BLaER1 treated with 17β-estradiol and CSF1 and Interleukin-3, amounts not matched to agents 10 nM and 100 nM (cell line): ENCODE results near the gene TTN.

Experiments
- H3K27ac ChIP-seq, 11 experiments: shearing (Covaris generic); formaldehyde crosslinking; 2 replicates each; pipeline ENCODE4 v1.8.1; 2022
- H3K27me3 ChIP-seq, 11 experiments: shearing (Covaris generic); formaldehyde crosslinking; 2 replicates each; pipeline ENCODE4 v1.8.1; 2022
- H3K36me3 ChIP-seq, 11 experiments: shearing (Covaris generic); formaldehyde crosslinking; 2 replicates each; pipeline ENCODE4 v1.8.1; 2022
- H3K4me1 ChIP-seq, 10 experiments: shearing (Covaris generic); formaldehyde crosslinking; 2 replicates each; pipeline ENCODE4 v1.8.1; 2022
- H3K4me2 ChIP-seq, 11 experiments: shearing (Covaris generic); formaldehyde crosslinking; 2 replicates each; pipeline ENCODE4 v1.8.1; 2022
- H3K4me3 ChIP-seq, 10 experiments: shearing (Covaris generic); formaldehyde crosslinking; 2 replicates each; pipeline ENCODE4 v1.8.1; 2022
- H3K9ac ChIP-seq, 11 experiments: shearing (Covaris generic); formaldehyde crosslinking; 2 replicates each; pipeline ENCODE4 v1.8.1; 2022
- H3K9me3 ChIP-seq, 11 experiments: shearing (Covaris generic); formaldehyde crosslinking; replicated peaks in 1 of 11; 2 replicates each; pipeline ENCODE4 v1.8.1; 2022
- H4K20me1 ChIP-seq, 11 experiments: shearing (Covaris generic); formaldehyde crosslinking; 2 replicates each; pipeline ENCODE4 v1.8.1; 2022
- Cebpa-rat ChIP-seq, 11 experiments: shearing (Covaris generic); IDR thresholded peaks; 2 replicates each; pipeline ENCODE4 v1.8.1; 2022

TTN gene

DNA sequence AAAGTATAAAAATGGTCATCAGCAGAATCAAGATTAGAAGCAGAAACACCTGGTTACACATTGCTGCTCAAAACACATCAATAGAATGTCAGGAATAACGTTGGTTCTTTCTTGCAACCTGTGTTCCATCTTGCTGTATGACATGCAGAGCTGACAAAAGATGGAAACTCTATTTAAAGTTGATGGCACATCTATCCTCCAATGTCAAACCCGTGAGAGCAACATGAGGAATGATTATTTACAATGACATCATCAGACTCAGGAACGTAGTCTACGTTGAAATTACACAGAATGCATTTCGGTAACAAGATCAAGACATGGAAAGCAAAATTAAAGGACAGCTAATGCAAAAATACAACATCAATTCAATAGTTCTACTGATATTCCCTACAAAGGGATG is 26.2 kb upstream of the TTN start:
- Histone ChIP-seq H3K4me2 (no peak overlapping the region), H3K27ac (no peak overlapping the region), H4K20me1 (no peaks in the 10 kb centered on the region), H3K4me3 (no peak overlapping the region), H3K4me1 (peaks cover 0 to 20% (median 11%) of the 10 kb centered on the region in 10 experiments; a peak in 13 of 20 replicates), H3K36me3 (no peaks in the 10 kb centered on the region), H3K9me3 (no peaks in the 10 kb centered on the region), H3K9ac (no peak overlapping the region), H3K27me3 (no peaks in the 10 kb centered on the region)
- no peak for TF ChIP-seq Cebpa-rat (IDR thresholded peaks at IDR 0.05)

DNA sequence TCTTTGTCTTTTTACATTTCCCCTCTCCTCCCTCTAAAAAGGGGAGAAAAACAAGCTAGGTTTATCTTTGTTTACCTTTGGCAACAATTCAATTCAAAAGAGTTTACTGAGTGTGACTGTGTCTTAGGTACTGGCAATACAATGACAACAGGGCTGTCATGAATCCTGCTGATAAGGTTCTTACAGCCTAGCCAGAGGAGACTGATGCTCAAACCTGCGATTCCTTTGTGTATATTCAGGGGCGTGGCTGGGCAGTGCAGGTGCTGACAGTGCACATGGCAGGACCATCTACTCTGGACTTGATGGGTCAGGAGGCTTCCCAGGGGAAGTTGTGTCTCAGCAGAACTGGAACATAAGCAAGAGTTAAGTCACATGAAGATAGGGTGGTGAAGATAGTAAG is 23.2 kb upstream of the TTN start:
- Histone ChIP-seq H3K9me3 (no peaks in the 10 kb centered on the region), H3K36me3 (no peaks in the 10 kb centered on the region), H3K4me2 (peak overlapping the region in 2 of 11 experiments; percentile 5 to 61; a peak in 3 of 22 replicates), H4K20me1 (no peaks in the 10 kb centered on the region), H3K9ac (no peak overlapping the region), H3K27me3 (no peaks in the 10 kb centered on the region), H3K4me1 (peaks cover 0 to 20% (median 11%) of the 10 kb centered on the region in 10 experiments; a peak in 13 of 20 replicates), H3K4me3 (no peak overlapping the region), H3K27ac (no peak overlapping the region)
- no peak for TF ChIP-seq Cebpa-rat (IDR thresholded peaks at IDR 0.05)

DNA sequence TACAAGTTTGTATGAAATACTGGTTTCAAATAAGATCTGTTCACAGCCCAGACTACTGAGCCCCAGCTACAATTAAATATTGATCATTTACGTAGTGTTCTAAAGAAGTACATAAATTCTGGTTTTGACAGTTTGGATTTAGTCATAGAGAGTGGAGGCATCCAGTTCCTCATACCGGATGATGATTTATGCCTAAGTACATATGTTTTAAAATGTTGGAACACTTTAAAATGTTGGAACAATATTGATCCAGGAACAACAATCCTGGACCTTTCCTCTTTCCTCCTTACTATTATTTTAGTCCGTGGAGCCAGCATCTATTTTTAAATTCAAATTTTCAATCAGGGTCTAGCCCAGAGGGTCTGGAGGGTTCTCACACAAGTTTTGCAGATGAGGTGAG is 22.8 kb upstream of the TTN start:
- H4K20me1 ChIP-seq, result no peaks in the 10 kb centered on the region
- TF ChIP-seq Cebpa-rat (IDR thresholded peaks at IDR 0.05), result no peak
- no peak overlapping the region for H3K4me3 ChIP-seq
- H3K4me2 ChIP-seq, result peak overlapping the region in 4 of 11 experiments; percentile 17 to 61 (median 36); a peak in 6 of 22 replicates
- peaks cover 0 to 20% (median 11%) of the 10 kb centered on the region in 10 experiments; a peak in 13 of 20 replicates for H3K4me1 ChIP-seq
- H3K9me3 ChIP-seq, result no peaks in the 10 kb centered on the region
- H3K27ac ChIP-seq, result no peak overlapping the region
- no peaks in the 10 kb centered on the region for H3K36me3 ChIP-seq
- no peak overlapping the region for H3K9ac ChIP-seq
- H3K27me3 ChIP-seq, result no peaks in the 10 kb centered on the region

DNA sequence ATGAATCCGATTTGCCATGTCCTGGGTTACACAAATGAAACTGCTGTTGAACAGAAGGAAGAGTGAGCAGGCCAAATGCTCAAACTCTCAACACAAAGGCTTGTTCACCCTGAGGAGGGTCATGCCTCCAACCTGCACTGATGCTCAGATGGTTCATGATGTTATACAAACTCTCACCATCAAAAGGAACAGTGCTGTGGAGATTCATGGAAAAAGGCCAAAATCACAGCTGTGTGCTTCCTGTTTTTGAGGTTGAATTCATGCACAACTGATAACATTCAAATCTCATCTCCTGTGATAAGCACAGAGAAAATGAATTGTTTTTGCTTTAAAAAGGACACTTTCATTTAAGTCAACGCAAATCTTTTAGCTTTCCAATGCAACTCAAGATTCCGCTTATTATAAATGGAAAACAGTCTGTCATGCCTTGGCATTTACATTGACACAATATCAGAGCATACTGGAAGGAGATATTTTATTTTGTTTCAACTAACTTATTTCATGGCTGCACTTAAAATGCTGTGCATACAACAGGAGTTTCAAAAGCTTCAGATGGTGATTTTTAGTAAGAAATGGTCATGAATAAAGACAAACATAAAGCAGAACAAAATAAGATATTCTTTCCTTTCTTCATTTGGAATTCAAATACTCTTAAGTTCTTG is 22.2 kb upstream of the TTN start:
- H3K9ac ChIP-seq, result no peak overlapping the region
- no peak for TF ChIP-seq Cebpa-rat (IDR thresholded peaks at IDR 0.05)
- H4K20me1 ChIP-seq, result no peaks in the 10 kb centered on the region
- peaks cover 0 to 20% (median 11%) of the 10 kb centered on the region in 10 experiments; a peak in 13 of 20 replicates for H3K4me1 ChIP-seq
- no peaks in the 10 kb centered on the region for H3K27me3 ChIP-seq
- no peak overlapping the region for H3K27ac ChIP-seq
- no peaks in the 10 kb centered on the region for H3K36me3 ChIP-seq
- no peaks in the 10 kb centered on the region for H3K9me3 ChIP-seq
- H3K4me2 ChIP-seq, result peak overlapping the region in 7 of 11 experiments; percentile 17 to 61 (median 35); a peak in 12 of 22 replicates
- no peak overlapping the region for H3K4me3 ChIP-seq

DNA sequence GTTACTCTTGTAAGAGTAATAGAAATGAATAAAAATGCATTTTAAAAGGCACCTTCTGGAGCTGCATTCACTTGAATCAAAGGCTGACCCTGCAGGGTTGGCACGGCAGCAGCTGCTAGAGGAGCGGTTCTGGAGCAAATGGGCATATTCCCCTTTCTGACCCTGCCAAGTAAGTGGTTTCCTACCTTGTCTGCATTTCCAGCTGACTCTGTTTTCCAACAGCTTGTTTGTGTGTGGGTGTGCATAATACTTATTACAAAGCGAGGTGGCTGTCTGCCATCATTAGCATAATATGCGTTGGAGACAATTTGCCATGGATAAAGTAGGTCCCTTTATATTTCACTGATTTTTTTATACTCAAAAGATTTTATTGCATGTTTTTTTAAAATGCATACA is 21.3 kb upstream of the TTN start:
- no peaks in the 10 kb centered on the region for H3K36me3 ChIP-seq
- H3K4me1 ChIP-seq, result peaks cover 0 to 20% (median 11%) of the 10 kb centered on the region in 10 experiments; a peak in 13 of 20 replicates
- no peaks in the 10 kb centered on the region for H3K27me3 ChIP-seq
- H3K9ac ChIP-seq, result no peak overlapping the region
- TF ChIP-seq Cebpa-rat (IDR thresholded peaks at IDR 0.05), result no peak
- H4K20me1 ChIP-seq, result no peaks in the 10 kb centered on the region
- H3K4me3 ChIP-seq, result no peak overlapping the region
- no peak overlapping the region; a peak in 1 of 22 replicates for H3K4me2 ChIP-seq
- no peak overlapping the region for H3K27ac ChIP-seq
- no peaks in the 10 kb centered on the region for H3K9me3 ChIP-seq

DNA sequence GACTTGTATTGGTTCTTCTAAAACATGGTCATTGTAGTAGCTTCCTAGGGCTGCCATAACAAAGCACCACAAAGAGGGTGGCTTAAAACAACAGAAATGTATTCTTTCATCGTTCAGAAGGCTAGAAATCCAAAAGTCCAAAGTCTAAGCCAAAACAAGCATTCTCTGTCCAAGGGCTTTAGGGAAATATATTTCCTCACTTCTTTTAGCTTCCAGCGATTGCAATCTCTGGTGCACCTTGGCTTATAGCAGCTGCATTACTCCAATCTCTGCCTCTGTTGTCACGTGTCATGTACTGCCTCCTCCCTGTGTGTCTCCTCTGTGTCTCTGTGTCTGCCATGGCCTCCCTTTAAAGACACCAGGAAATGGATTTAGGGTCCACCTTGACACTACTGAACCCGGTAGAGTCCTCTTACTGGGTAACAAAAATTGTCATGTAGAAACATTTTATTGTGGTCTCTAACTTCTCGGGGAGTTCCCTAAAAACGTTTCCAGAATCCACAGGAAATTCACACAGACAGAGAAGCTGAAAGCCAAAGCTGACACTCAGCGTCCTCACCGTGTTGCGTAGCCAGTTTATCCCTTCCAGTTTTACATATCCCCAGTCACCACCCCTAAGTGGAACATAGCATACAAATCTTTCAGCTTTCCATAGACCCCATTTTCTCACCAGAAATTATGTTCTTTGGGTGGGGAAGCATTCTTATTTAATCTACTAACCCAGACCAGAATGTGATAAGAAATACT is 20.7 kb upstream of the TTN start:
- Histone ChIP-seq H3K4me1 (peaks cover 0 to 20% (median 11%) of the 10 kb centered on the region in 10 experiments; a peak in 13 of 20 replicates), H3K36me3 (no peaks in the 10 kb centered on the region), H3K27ac (no peak overlapping the region), H3K27me3 (no peaks in the 10 kb centered on the region), H3K9ac (no peak overlapping the region), H3K9me3 (no peaks in the 10 kb centered on the region), H3K4me3 (no peak overlapping the region), H3K4me2 (no peak overlapping the region), H4K20me1 (no peaks in the 10 kb centered on the region)
- TF ChIP-seq Cebpa-rat (IDR thresholded peaks at IDR 0.05), result no peak

DNA sequence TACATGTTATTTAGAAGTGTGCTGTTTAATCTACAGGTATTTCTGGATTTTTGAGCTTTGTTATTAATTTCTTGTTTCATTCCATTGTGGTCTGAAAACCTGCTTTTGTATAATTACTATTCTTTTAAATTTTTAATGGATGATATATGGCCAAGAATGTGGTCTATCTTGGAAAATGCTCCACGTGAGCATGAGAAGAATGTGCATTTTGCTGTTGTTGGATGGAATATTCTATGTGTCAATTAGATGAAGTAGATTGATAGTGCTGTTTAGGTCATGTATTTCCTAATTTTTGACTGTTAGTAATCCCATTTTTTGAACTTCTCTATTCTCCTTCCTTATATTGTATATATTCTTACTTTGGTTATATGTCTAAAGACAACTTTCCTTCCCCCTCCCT is 19.9 kb upstream of the TTN start:
- H3K9ac ChIP-seq, result no peak overlapping the region

DNA sequence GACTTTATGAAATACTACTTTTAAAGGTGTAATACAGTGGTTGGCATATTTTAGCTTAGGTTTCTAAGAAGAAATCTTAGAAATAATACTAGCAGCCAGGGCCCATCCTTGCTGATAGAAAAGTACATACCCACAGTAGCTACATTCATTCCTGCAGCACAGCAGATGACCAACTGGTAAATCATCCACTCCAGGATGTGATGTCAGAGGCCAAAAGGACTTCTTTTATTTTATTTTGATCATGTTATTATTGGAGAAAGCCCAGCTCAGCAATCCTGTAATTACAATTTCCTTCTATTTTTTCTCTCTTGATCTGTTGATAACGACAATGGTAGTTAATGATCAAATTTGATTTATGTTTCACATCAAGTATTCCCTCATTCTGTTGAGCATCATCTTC is 18.0 kb upstream of the TTN start:
- no peaks in the 10 kb centered on the region for H3K9me3 ChIP-seq
- H3K4me3 ChIP-seq, result no peak overlapping the region
- H3K36me3 ChIP-seq, result no peaks in the 10 kb centered on the region
- H3K9ac ChIP-seq, result no peak overlapping the region
- H3K27ac ChIP-seq, result no peak overlapping the region
- no peaks in the 10 kb centered on the region for H3K27me3 ChIP-seq
- no peak overlapping the region for H3K4me2 ChIP-seq
- peaks cover 0 to 21% (median 11%) of the 10 kb centered on the region in 10 experiments; a peak in 16 of 20 replicates for H3K4me1 ChIP-seq
- no peaks in the 10 kb centered on the region for H4K20me1 ChIP-seq
- no peak for TF ChIP-seq Cebpa-rat (IDR thresholded peaks at IDR 0.05)

More for the DNA sequence above, 19.9 kb upstream of the TTN start:
- Histone ChIP-seq H3K4me3 (no peak overlapping the region), H3K27me3 (no peaks in the 10 kb centered on the region), H3K36me3 (no peaks in the 10 kb centered on the region), H3K27ac (no peak overlapping the region), H3K9me3 (no peaks in the 10 kb centered on the region), H3K4me2 (no peak overlapping the region), H3K4me1 (peaks cover 0 to 20% (median 11%) of the 10 kb centered on the region in 10 experiments; a peak in 13 of 20 replicates), H4K20me1 (no peaks in the 10 kb centered on the region)
- no peak for TF ChIP-seq Cebpa-rat (IDR thresholded peaks at IDR 0.05)

DNA sequence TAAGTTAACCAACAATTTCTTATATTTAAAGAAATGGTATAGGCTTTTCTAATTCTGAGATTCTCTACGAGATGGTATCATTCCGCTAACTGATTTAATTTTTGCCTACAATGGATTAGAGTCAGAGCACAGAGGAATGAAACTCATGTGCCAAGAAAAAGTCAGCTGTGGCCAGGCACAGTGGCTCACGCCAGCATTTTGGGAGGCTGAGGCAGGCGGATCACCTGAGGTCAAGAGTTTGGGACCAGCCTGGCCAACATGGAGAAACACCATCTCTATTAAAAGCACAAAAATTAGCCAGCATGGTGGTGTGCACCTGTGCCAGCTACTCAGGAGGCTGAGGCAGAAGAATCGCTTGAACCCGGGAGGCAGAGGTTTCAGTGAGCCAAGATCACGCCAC is 17.0 kb upstream of the TTN start:
- no peak overlapping the region for H3K4me2 ChIP-seq

More for the DNA sequence above, 17.0 kb upstream of the TTN start:
- TF ChIP-seq Cebpa-rat (IDR thresholded peaks at IDR 0.05), result no peak
- Histone ChIP-seq H3K27ac (no peak overlapping the region), H3K36me3 (no peaks in the 10 kb centered on the region), H3K27me3 (no peaks in the 10 kb centered on the region), H3K4me3 (no peak overlapping the region), H3K4me1 (peaks cover 0 to 19% (median 9%) of the 10 kb centered on the region in 10 experiments; a peak in 16 of 20 replicates), H3K9ac (no peak overlapping the region), H3K9me3 (no peaks in the 10 kb centered on the region), H4K20me1 (no peaks in the 10 kb centered on the region)
